Measurements from ENCODE around the gene DMD.

GRCh38 chrX:32937043-32937442 is 274.3 kb downstream of the DMD start:
- TF ChIP-seq EZH2 (IDR thresholded peaks at IDR 0.05; ENCODE audit: borderline replicate concordance, insufficient read depth, low read depth, low read length, poor library complexity, severe bottlenecking) (no peak), CTCF (IDR thresholded peaks at IDR 0.05) (no peak)
